ENCODE measurements around the gene CABCOCO1. TPM values are rescaled to one million over a fixed set of nuclear protein-coding genes. Genes with fewer than 3 reads are reported as not detected.

Gene CABCOCO1
- total RNA-seq, 1 donor from 2014 or later = 3.5 TPM

- ATAC-seq (no peak), DNase-seq (no peak)
- Histone ChIP-seq H3K36me3 (no peaks in the 10 kb centered on the region), H3K27ac (no peak overlapping the region), H3K27me3 (ENCODE audit: low read depth) (no peaks in the 10 kb centered on the region), H3K9me3 (no peaks in the 10 kb centered on the region), H3K4me3 (no peak overlapping the region), H3K4me1 (peaks cover 9% of the 10 kb centered on the region)
- no peak for TF ChIP-seq CTCF (IDR thresholded peaks at IDR 0.05)
- intact Hi-C loops (cut with DNase I) = no loop called here
These were observed 44.3 kb upstream of the CABCOCO1 start for GRCh38 chr10:61618388-61618961.

GRCh38 chr10:61620506-61620905, 42.2 kb upstream of the CABCOCO1 start:
- Histone ChIP-seq H3K27ac (no peak overlapping the region), H3K4me3 (no peak overlapping the region), H3K4me1 (peaks cover 14% of the 10 kb centered on the region), H3K36me3 (no peaks in the 10 kb centered on the region), H3K27me3 (ENCODE audit: low read depth) (no peaks in the 10 kb centered on the region), H3K9me3 (no peaks in the 10 kb centered on the region)
- intact Hi-C loops (cut with DNase I) = no loop called here
- no peak for ATAC-seq
- no peak for DNase-seq
- no peak for TF ChIP-seq CTCF (IDR thresholded peaks at IDR 0.05)

GRCh38 chr10:61621605-61622051, 41.1 kb upstream of the CABCOCO1 start:
- Histone ChIP-seq H3K9me3 (no peaks in the 10 kb centered on the region), H3K36me3 (no peaks in the 10 kb centered on the region), H3K4me3 (no peak overlapping the region), H3K27me3 (ENCODE audit: low read depth) (no peaks in the 10 kb centered on the region), H3K4me1 (peaks cover 14% of the 10 kb centered on the region), H3K27ac (no peak overlapping the region)
- DNase-seq (no peak), ATAC-seq (no peak)
- intact Hi-C loops (cut with DNase I) = no loop called here
- TF ChIP-seq CTCF (IDR thresholded peaks at IDR 0.05) = no peak

GRCh38 chr10:61623161-61623560, 39.6 kb upstream of the CABCOCO1 start:
- no peak for TF ChIP-seq CTCF (IDR thresholded peaks at IDR 0.05)
- no peak for DNase-seq
- H3K9me3 ChIP-seq = no peaks in the 10 kb centered on the region
- no peak overlapping the region for H3K4me3 ChIP-seq
- intact Hi-C loops (cut with DNase I) = no loop called here
- H3K27ac ChIP-seq = peak overlapping the region; percentile 20
- ATAC-seq = peak in 1 of 2 donors; percentile 40
- H3K36me3 ChIP-seq = no peaks in the 10 kb centered on the region
- peaks cover 19% of the 10 kb centered on the region for H3K4me1 ChIP-seq
- H3K27me3 ChIP-seq (ENCODE audit: low read depth) = no peaks in the 10 kb centered on the region

- Histone ChIP-seq H3K9me3 (no peaks in the 10 kb centered on the region), H3K27ac (no peak overlapping the region), H3K4me3 (no peak overlapping the region), H3K27me3 (ENCODE audit: low read depth) (no peaks in the 10 kb centered on the region), H3K36me3 (no peaks in the 10 kb centered on the region), H3K4me1 (peaks cover 22% of the 10 kb centered on the region)
- no peak for TF ChIP-seq CTCF (IDR thresholded peaks at IDR 0.05)
- no peak for ATAC-seq
- intact Hi-C loops (cut with DNase I) = no loop called here
- DNase-seq = no peak
These were observed 36.5 kb upstream of the CABCOCO1 start for GRCh38 chr10:61626209-61626608.
